BLaER1 treated with 17β-estradiol and CSF1 and Interleukin-3, amounts not matched to agents 10 nM and 100 nM (cell line): ENCODE results near the gene GSDMA.
A peak's percentile ranks its signal among the peaks of the same experiment; 100 is the strongest.

Experiments used
- H3K27ac ChIP-seq, 11 experiments: shearing (Covaris generic); formaldehyde crosslinking; 2 replicates each; pipeline ENCODE4 v1.8.1; 2022
- H3K27me3 ChIP-seq, 11 experiments: shearing (Covaris generic); formaldehyde crosslinking; 2 replicates each; pipeline ENCODE4 v1.8.1; 2022
- H3K36me3 ChIP-seq, 11 experiments: shearing (Covaris generic); formaldehyde crosslinking; 2 replicates each; pipeline ENCODE4 v1.8.1; 2022
- H3K4me1 ChIP-seq, 10 experiments: shearing (Covaris generic); formaldehyde crosslinking; 2 replicates each; pipeline ENCODE4 v1.8.1; 2022
- H3K4me2 ChIP-seq, 11 experiments: shearing (Covaris generic); formaldehyde crosslinking; 2 replicates each; pipeline ENCODE4 v1.8.1; 2022
- H3K4me3 ChIP-seq, 10 experiments: shearing (Covaris generic); formaldehyde crosslinking; 2 replicates each; pipeline ENCODE4 v1.8.1; 2022
- H3K9ac ChIP-seq, 11 experiments: shearing (Covaris generic); formaldehyde crosslinking; 2 replicates each; pipeline ENCODE4 v1.8.1; 2022
- H3K9me3 ChIP-seq, 11 experiments: shearing (Covaris generic); formaldehyde crosslinking; replicated peaks in 1 of 11; 2 replicates each; pipeline ENCODE4 v1.8.1; 2022
- H4K20me1 ChIP-seq, 11 experiments: shearing (Covaris generic); formaldehyde crosslinking; 2 replicates each; pipeline ENCODE4 v1.8.1; 2022
- Cebpa-rat ChIP-seq, 11 experiments: shearing (Covaris generic); IDR thresholded peaks; 2 replicates each; pipeline ENCODE4 v1.8.1; 2022

GSDMA gene

DNA sequence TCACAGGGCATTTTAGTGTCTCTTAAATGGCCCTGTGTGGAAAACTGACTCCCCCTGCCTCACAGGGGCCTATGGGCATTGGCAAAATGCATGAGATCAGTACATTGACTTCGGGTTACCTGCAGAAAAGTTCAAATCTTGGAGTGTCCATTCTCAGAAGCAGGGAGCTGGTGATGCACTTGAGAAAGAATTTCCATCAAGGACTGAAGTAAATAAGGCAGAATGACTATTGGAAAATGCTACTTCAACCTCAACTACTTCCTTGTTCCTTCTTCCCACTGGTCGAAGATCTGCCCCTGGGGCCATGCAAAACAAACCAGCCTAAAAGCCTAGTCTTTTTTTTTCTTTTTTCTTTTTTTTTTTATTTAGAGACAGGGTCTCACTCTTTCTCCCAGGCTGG, 13.8 kb upstream of the GSDMA start:
- Histone ChIP-seq H3K36me3 (no peaks in the 10 kb centered on the region), H3K27ac (peak overlapping the region in 10 of 11 experiments; percentile 59 to 87 (median 82); a peak in 21 of 22 replicates), H3K4me2 (peak overlapping the region; percentile 61 to 86 (median 69)), H3K4me1 (peaks cover 60 to 92% (median 85%) of the 10 kb centered on the region in 10 experiments), H3K4me3 (no peak overlapping the region), H4K20me1 (no peaks in the 10 kb centered on the region), H3K9me3 (no peaks in the 10 kb centered on the region), H3K27me3 (no peaks in the 10 kb centered on the region), H3K9ac (peak overlapping the region in 8 of 11 experiments; percentile 28 to 66 (median 59); a peak in 12 of 22 replicates)
- no peak for TF ChIP-seq Cebpa-rat (IDR thresholded peaks at IDR 0.05)

DNA sequence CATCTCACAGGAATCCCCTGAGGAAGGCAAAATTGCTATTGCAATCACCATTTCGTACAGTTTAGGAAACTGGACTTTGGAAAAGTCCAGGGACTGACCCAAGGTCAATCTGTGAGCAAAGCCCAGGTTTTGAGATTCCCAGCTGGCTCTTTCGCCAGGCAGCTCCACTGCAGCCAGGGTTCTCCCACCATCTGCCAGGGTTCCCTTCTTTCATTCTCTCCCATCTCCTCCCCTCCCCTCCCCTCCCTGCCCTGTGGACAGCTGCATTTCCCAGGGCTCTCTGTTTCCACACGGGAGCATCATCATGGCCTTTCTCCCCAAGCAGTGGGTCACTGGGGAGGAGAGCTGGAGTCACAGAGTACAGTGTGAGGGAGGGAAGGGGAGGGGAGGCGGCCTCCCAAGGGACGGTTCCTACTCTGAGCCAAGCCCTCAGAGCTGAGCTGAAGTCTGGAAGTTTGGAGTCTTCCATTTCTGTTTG, 11.9 kb upstream of the GSDMA start:
- peak overlapping the region; percentile 19 to 92 (median 65); a peak in 19 of 22 replicates for H3K4me2 ChIP-seq

DNA sequence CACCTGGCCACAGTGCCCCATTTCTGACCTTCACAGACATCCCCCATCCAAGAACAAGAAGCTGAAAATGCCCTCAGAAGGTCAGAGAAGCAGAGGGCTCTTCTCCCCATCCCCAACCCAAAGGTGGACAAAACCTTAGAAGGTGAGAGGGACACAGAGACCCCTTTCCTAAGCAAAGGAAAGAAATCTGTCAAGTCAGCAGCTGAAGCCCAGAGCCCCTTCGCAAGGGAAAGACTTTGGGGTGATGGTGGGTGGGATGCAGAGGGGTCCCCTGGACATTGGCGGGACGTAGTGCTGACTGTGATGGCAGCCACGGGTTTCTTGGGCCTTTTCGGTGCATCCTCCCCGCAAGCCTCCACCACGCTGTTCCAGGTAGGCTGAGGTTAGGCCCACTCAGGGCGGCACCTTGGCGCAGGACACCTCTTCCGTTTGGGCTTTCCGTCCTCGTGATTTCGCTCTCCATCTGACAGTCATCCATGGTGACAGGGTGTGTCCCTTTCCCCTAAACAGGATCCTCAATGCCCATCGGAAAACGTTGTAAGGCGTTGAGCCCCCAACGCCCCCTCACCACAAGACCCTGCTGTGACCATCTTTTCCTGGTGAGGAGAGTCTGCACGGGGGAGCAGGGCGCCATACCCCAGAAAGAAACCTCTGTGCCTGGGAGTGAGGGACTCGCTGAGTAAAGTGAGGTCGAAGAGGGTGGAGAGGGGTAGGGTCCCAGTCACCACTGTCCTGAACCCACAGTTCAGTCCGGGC, 10.7 kb upstream of the GSDMA start:
- TF ChIP-seq Cebpa-rat (IDR thresholded peaks at IDR 0.05), result no peak
- Histone ChIP-seq H3K9ac (peak overlapping the region; percentile 51 to 71 (median 60); a peak in 20 of 22 replicates), H3K27ac (peak overlapping the region in 8 of 11 experiments; percentile 8 to 57 (median 43); a peak in 11 of 22 replicates)

More for the DNA sequence above, 11.9 kb upstream of the GSDMA start:
- no peaks in the 10 kb centered on the region for H3K9me3 ChIP-seq
- H3K9ac ChIP-seq, result no peak overlapping the region
- no peak overlapping the region; a peak in 1 of 22 replicates for H3K27ac ChIP-seq
- H3K4me1 ChIP-seq, result peaks cover 64 to 84% (median 76%) of the 10 kb centered on the region in 10 experiments
- no peaks in the 10 kb centered on the region for H4K20me1 ChIP-seq
- TF ChIP-seq Cebpa-rat (IDR thresholded peaks at IDR 0.05), result no peak
- no peaks in the 10 kb centered on the region for H3K27me3 ChIP-seq
- no peak overlapping the region for H3K4me3 ChIP-seq
- H3K36me3 ChIP-seq, result no peaks in the 10 kb centered on the region

DNA sequence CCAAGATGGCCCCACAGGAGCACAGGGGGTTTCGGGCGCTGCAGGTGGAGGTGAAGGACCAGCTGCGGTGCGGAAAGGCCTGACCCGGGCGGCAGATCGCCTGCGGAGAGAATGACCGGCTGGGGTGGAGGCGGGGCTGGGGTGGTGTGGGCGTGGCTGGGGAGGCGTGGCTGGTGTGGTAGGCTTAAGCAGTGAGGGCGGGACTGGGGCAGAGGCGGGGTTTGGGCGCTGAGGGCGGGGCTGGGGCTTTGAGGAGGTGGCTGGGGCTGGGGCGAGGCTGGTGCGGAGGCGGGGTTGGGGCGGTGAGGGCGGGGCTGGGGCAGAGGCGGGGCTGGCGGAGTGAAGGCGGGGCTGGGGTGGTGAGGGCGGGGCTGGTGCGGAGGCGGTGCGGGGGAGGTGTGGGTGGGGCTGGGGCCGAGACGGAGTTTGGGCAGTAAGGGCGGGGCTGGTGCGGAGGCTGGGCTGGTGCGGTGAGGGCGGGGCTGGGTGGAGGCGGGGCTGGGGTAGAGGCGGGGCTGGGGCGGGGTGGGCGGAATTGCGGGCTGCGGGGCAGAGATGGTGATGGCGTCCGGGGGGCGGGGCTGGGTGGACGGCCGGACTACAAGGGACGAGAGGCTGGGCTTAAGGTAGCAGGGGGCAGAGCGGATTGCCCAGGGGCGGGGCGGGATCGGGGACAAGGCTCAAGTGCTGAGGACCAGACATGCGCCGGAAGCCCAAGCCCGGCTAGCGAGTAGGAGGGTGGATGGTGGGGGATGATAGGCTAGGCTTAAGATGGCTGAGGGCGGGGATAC, 9.9 kb upstream of the GSDMA start:
- Histone ChIP-seq H3K9ac (peak overlapping the region; percentile 54 to 72 (median 70); a peak in 21 of 22 replicates), H3K9me3 (no peaks in the 10 kb centered on the region), H3K4me1 (peaks cover 50 to 66% (median 58%) of the 10 kb centered on the region in 10 experiments), H3K36me3 (no peaks in the 10 kb centered on the region), H3K27ac (peak overlapping the region in 10 of 11 experiments; percentile 40 to 77 (median 64); a peak in 19 of 22 replicates), H3K4me2 (peak overlapping the region; percentile 68 to 99 (median 92)), H4K20me1 (no peaks in the 10 kb centered on the region), H3K4me3 (peak overlapping the region; percentile 45 to 68 (median 56)), H3K27me3 (no peaks in the 10 kb centered on the region)
- TF ChIP-seq Cebpa-rat (IDR thresholded peaks at IDR 0.05), result no peak

More for the DNA sequence above, 10.7 kb upstream of the GSDMA start:
- Histone ChIP-seq H3K9me3 (no peaks in the 10 kb centered on the region), H4K20me1 (no peaks in the 10 kb centered on the region), H3K36me3 (no peaks in the 10 kb centered on the region), H3K27me3 (no peaks in the 10 kb centered on the region), H3K4me1 (peaks cover 58 to 74% (median 66%) of the 10 kb centered on the region in 10 experiments), H3K4me3 (peak overlapping the region; percentile 45 to 68 (median 51)), H3K4me2 (peak overlapping the region; percentile 65 to 99 (median 92))

DNA sequence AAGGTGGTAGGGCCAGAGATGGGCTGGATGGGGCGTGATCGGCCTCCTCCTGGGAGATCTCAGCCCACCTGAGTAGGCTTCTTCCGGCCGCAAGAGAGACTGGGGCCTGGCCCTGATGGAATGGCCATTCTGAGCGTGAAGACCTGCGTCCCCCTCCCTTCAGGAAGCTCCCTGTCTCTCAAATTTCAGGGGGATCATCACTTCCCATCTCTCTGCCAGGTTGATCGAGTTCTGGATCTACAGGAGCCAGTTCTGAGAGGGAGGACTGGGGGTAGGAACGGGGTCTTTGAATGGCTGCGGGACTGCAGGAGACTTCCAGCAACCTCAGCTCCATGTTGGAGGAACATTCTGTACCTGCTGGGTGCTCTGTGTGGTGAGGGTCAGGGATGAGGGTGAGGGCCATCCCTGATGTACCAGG, 9.3 kb upstream of the GSDMA start:
- no peak for TF ChIP-seq Cebpa-rat (IDR thresholded peaks at IDR 0.05)
- H3K4me1 ChIP-seq, result peaks cover 44 to 60% (median 52%) of the 10 kb centered on the region in 10 experiments
- H3K27ac ChIP-seq, result peak overlapping the region in 10 of 11 experiments; percentile 19 to 77 (median 64); a peak in 18 of 22 replicates
- H4K20me1 ChIP-seq, result no peaks in the 10 kb centered on the region
- H3K36me3 ChIP-seq, result no peaks in the 10 kb centered on the region
- H3K27me3 ChIP-seq, result no peaks in the 10 kb centered on the region
- peak overlapping the region; percentile 42 to 68 (median 56) for H3K4me3 ChIP-seq
- H3K4me2 ChIP-seq, result peak overlapping the region; percentile 64 to 90 (median 82)
- no peaks in the 10 kb centered on the region for H3K9me3 ChIP-seq
- H3K9ac ChIP-seq, result peak overlapping the region in 10 of 11 experiments; percentile 43 to 72 (median 69); a peak in 19 of 22 replicates

DNA sequence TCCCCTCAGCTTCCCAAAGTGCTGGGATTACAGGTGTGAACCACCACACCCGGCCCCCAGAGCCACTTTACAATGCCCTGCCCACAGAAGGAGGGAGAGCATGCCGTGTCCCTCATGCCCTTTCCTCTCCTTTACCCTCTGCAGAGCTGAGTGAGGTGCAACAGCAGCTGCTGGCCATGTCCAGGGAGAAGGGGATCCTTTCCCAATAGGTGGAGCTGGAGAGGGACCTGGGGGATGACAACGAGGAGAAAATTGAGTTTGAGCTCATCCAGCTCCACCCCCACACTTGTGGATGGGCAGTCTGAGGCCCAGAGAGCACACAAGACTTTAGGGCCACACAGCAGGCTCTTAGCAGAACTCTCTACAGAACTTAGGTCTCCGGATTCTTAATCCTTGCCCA, 7.9 kb upstream of the GSDMA start:
- no peak overlapping the region for H3K4me3 ChIP-seq
- no peak for TF ChIP-seq Cebpa-rat (IDR thresholded peaks at IDR 0.05)
- no peaks in the 10 kb centered on the region for H3K27me3 ChIP-seq

DNA sequence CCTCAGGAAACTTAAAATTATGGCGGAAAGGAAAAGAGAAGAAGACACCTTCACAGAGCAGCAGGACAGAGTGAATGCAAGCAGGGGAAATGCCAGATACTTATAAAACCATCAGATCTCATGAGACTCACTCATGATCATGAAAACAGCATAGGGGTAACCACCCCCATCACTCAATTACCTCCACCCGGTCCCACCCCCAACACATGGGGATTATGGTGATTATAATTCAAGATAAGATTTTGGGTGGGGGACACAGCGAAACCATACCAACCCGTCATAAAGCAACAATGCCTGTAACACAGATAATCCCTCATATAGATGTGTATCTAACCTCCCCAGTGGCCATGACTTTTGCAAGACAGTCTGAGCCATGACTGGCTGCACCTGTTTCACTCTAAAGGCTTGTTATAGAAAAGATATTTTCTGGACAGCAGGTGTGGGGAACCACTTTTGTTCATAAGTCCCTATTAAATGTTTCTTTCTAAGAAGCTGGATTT, 7.0 kb upstream of the GSDMA start:
- Histone ChIP-seq H3K4me2 (peak overlapping the region in 3 of 11 experiments; percentile 1 to 20 (median 18); a peak in 2 of 22 replicates), H3K9ac (no peak overlapping the region), H3K27ac (no peak overlapping the region), H3K9me3 (no peaks in the 10 kb centered on the region), H4K20me1 (no peaks in the 10 kb centered on the region), H3K4me1 (peaks cover 35 to 57% (median 43%) of the 10 kb centered on the region in 10 experiments), H3K27me3 (no peaks in the 10 kb centered on the region), H3K4me3 (no peak overlapping the region), H3K36me3 (no peaks in the 10 kb centered on the region)
- no peak for TF ChIP-seq Cebpa-rat (IDR thresholded peaks at IDR 0.05)

More for the DNA sequence above, 7.9 kb upstream of the GSDMA start:
- H3K9ac ChIP-seq, result no peak overlapping the region
- no peaks in the 10 kb centered on the region for H3K36me3 ChIP-seq
- H3K9me3 ChIP-seq, result no peaks in the 10 kb centered on the region
- peak overlapping the region in 1 of 11 experiments; percentile 73; a peak in 1 of 22 replicates for H3K4me2 ChIP-seq
- no peaks in the 10 kb centered on the region for H4K20me1 ChIP-seq
- peaks cover 39 to 59% (median 49%) of the 10 kb centered on the region in 10 experiments for H3K4me1 ChIP-seq
- H3K27ac ChIP-seq, result no peak overlapping the region

DNA sequence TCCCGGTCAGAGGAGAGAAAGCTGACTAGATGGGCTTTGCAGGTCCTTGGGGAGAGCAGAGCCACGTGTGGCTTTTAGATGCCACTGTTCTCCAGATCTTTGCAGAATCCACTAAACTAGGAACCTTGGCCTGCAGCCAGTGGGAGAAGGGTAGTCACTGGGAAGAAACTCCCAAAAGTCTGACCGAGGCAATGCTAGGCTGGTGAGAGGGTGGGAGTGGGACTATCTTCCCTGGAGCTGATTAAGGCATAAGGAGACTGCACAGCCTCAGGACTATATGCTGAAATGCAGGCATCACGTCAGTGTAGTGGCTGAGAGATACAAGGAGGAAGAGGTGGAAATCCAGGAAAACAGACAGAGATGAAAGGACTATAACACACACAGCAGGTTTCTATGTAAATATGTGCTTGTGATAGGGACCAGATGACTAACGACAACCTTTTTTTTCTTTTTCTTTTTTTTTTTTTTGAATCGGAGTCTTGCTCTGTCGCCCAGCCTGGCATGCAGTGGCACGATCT, 2.2 kb upstream of the GSDMA start:
- no peak overlapping the region for H3K27ac ChIP-seq
- no peaks in the 10 kb centered on the region for H4K20me1 ChIP-seq
- no peaks in the 10 kb centered on the region for H3K36me3 ChIP-seq
- H3K9me3 ChIP-seq, result no peaks in the 10 kb centered on the region
- no peak overlapping the region for H3K9ac ChIP-seq
- no peak overlapping the region for H3K4me3 ChIP-seq
- TF ChIP-seq Cebpa-rat (IDR thresholded peaks at IDR 0.05), result no peak
- H3K4me1 ChIP-seq, result peaks cover 6 to 40% (median 29%) of the 10 kb centered on the region in 10 experiments; a peak in 19 of 20 replicates
- no peaks in the 10 kb centered on the region for H3K27me3 ChIP-seq
- peak overlapping the region in 6 of 11 experiments; percentile 7 to 81 (median 65); a peak in 7 of 22 replicates for H3K4me2 ChIP-seq
